A172 (cell line): ENCODE data around the gene NBAS. TPM values are rescaled to one million over a fixed set of nuclear protein-coding genes. Genes with fewer than 3 reads are reported as not detected.

ENCODE experiments used
- DNase-seq: peaks from one replicate; pipeline ENCODE4 v3.0.0-alpha.2; 2015; ENCODE audit warnings: low spot score
- total RNA-seq: library from RNA; depleted of rRNA; stranded (reverse); fragments of >200 nt; shearing (Covaris generic); gene quantifications from 2 replicates; pipeline ENCODE4 v1.2.3, GENCODE V29; 2014; rRNA removed

NBAS gene
- total RNA-seq: 39.0 and 40.2 TPM in 2 replicates

DNA sequence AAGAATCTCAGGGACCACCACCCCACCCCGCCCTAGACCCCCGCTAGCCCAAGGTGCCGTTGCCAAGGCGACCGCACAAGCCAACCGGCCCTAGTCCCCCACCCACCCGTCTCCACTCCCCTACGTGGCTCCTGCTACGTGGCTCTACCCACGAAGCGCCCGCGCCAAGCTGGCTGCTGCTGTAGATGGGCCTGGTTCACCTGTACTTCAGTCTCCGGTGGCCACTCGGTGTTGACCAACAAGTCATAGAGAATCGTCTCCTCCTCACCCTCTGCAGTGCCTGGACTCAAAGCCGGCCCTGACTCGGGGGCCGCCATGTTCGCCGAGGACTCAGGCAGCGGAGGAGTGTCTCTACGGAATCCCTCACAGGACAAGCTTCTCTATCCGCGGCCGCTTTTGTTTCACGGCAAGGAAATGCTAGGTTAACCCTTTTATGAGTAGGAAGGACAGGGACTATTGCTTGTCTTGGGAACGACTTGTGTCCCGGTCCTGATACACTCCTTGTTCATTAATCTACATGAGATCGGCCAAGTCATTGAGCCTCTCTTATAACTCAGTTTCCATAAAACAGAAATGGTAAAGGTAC lies at the start of gene NBAS:
TSS of gene NBAS (minus strand) at position 347 of the 586 bp plus-strand sequence. CDS start at position 317, 30 bp downstream.
- DNase-seq: peak; percentile 83

DNA sequence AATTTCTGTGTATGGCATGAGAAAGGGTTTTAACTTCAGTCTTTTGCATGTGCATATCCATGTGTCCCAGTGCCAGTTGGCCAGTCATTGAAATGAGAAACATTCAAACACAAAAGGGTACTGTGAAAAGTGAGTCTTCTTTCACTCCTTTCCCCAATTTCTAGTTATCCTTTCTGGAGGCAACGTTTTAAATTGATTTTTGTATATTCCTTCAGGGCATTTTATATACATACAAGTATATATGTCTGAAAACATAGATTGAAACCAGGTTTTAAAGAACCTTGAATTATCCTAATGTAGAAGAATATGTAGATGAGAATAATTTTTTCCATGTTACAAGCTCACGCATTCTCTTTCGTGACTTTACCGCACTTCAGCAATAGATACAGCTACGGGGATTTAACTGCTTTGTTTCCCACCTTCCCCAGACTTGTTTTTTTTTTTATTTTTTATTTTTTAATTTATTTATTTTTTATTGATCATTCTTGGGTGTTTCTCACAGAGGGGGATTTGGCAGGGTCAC lies 49.4 kb upstream of the NBAS start:
- no peak for DNase-seq

GRCh38 chr2:15609341-15610042 lies 48.4 kb upstream of the NBAS start:
- DNase-seq: no peak

DNA sequence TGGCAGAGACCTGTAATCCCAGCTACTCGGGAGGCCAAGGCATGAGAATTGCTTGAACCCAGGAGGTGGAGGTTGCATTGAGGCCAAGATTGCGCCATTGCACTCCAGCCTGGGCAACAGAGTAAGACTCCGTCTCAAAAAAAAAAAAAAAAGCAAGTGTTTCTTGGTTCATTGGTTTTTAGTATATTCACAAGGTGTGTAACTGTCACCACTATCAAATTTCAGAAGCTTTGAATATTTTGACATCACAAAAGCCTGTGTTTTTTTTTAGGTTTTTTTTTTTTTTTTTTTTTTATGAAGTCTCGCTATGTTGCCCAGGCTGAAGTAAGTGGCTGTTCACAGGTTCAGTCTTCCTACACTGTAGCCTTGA lies 47.2 kb upstream of the NBAS start:
- no peak for DNase-seq

GRCh38 chr2:15607709-15608391 lies 46.7 kb upstream of the NBAS start:
- no peak for DNase-seq

- no peak for DNase-seq
These were observed 45.6 kb upstream of the NBAS start for GRCh38 chr2:15606481-15607441.

- no peak for DNase-seq
These were observed 44.6 kb upstream of the NBAS start for GRCh38 chr2:15605721-15606120.

- DNase-seq: no peak
These were observed 42.8 kb upstream of the NBAS start for GRCh38 chr2:15603948-15604347.

- no peak for DNase-seq
These were observed 42.1 kb upstream of the NBAS start for GRCh38 chr2:15603044-15603765.

DNA sequence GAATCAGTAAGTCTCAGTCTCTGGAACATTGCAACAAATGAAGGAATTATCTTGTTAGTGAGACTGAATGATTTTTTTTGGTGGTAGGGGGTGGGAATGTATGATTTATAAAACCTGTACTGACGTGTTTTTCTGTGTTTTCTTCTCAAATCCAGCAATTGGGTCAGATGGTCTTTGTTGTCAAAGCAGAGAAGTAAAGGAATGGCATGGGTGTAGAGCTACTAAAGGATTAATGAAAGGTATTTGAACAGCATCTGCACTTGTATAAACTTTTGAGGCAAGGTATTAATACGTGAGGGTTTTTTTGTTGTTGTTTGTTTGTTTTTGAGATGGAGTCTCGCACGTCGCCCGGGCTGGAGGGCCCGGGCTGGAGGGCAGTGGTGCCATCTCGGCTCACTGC lies 41.3 kb upstream of the NBAS start:
- no peak for DNase-seq

DNA sequence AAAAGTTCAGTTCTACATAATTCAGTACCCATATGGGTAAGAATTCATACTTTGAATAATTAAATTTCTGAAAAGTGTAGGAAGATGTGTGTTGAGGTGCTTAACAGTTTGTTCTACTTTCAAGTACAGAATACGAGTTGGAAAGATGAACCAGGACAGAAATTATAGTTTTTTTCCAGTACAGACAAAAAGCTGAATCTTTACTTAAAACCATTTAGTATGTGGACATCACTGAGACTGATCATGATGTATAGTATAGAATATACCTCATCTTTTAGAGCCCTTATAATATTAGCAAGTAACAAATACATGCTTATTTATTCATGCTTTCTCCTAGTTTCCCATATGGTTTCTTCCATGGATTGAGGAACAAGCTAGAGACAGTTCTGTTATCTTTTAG lies 40.5 kb upstream of the NBAS start:
- no peak for DNase-seq

DNA sequence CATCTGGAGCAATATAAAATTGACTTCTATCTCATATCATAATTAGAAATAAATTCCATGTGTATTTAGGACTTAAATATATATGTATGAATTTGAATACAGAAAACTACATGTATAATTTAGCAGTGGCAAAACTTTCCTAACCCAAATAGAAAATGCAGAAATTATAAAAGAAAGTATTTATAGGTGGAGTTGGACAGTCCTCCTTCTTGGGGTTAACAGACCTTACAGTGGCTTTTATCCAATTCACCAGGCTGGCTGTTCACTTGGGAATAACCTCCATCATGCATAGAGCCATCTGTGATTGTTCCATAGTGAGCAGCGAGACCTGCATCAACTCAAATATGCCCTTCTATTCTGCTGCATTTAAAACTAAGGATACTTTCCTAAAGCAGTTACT lies 38.9 kb upstream of the NBAS start:
- DNase-seq: no peak

GRCh38 chr2:15596968-15597367 lies 35.8 kb upstream of the NBAS start:
- no peak for DNase-seq

DNA sequence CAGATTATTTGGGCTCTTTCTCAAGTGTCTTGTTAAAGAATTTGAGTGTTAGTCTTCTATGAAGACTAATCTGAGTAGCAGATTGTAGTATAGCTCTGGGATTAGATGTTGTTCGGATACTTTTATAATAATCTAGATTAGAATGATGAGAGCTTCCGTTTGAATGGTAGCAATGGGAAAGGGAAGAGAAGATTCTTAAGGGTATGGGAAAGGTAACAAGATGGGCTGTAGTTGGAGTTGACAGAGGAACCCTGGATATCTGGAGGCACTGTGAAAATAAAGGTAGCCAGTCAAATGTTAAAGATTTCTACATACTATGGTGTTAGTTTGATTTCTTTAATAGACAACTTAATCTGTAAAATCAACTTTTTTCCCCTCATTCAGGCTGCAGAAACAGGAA lies 35.2 kb upstream of the NBAS start:
- DNase-seq: no peak

- DNase-seq: no peak
These were observed 34.8 kb upstream of the NBAS start for GRCh38 chr2:15595936-15596335.

- no peak for DNase-seq
These were observed 34.3 kb upstream of the NBAS start for GRCh38 chr2:15595342-15595905.

DNA sequence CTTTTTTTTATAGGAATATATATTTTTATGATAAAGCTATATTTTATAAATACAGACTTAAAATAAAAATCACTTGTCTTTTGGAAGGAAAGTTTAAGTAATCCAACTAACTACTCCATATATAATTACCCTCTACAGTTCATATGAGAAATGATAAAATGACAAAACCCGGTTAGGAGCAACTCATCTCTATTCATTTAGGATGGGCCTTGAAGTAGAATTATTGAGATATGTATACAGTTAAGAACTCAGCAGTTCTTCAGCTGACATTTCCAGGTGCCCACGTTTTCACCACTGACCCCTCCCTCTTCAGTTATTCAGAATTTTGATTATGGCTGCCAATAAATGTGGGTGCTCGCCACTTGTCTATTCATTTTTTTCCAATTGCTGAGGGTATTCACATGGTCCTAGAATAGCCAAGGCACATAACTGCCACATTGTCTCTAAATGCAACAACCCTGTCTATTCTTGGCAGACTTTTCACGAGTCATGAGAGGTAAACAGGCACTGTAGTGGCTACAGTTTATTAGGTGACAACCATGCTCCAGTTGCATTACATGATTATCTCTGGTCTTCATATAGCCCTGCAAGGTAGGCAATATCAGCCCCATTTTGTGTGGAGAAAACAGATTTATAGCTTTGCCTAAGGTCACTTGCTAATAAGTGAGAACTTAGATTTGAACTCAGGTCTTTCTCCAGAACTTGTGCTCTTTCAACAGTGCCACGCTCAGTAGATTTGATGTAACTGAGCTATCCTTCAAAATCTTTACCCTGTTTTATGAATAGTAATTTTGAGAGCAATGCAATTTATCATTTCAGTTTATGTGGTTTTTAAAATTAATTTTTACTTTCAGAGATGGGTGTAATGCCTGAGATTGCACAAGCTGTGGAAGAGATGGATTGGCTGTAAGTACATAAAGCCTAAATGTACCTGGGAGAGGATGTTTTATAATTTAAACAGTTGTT lies 33.4 kb upstream of the NBAS start:
- DNase-seq: no peak

DNA sequence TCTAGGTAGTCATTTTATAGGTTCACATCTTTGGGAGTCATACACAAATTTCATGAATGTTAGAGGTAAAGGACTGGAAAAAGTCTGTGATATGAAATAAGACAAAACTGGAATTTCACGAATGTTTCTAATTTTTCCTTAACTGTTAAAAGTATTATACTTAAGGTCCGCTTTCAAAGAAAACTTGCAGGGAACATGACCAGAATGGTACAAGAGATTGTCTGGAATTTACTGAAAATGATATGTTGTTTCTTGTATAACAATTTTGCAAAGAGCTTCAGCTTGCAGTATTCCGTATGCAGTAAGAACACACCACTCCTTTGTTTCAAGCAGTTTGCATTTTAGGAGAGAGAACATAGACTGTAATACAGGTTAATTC lies 32.2 kb upstream of the NBAS start:
- no peak for DNase-seq

- DNase-seq: peak; percentile 67
These were observed 30.7 kb upstream of the NBAS start, which contains the start of gene DDX1 for GRCh38 chr2:15591692-15592463. DDX1 (plus strand) TSS chr2:15591868; CDS start chr2:15591934, 66 bp downstream.
